ENCODE results near the gene ABHD2.

Gene ABHD2

DNA sequence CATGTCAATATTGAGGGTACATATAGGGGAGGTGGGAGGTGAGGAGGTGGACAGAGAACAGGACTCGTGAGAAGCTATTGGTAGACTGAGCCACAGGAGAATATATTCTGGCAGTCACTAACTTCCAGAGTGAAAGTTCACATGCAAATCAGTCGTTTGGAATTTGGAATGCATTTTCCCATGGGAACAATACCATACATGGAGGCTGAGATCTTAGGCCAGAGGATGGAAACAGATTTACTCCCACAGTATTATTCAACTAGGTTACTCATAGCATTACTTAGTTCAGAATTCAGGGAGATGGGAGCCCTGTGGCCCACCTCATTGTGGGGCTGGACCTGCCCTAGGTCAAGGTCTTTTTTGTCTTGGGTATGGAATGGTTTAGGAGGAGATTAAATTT, 36.4 kb upstream of the ABHD2 start:
- H3K27ac ChIP-seq (ENCODE audit: low read length), result no peak overlapping the region
- DNase-seq, result no peak
- no peaks in the 10 kb centered on the region for H3K9me2 ChIP-seq (replicated peaks; ENCODE audit: insufficient read depth, low read length)
- H4K20me1 ChIP-seq (ENCODE audit: insufficient read depth, low read length), result no peaks in the 10 kb centered on the region
- no peak overlapping the region for H3K4me2 ChIP-seq (ENCODE audit: low read depth, low read length)
- H3K36me3 ChIP-seq (replicated peaks; ENCODE audit: insufficient read depth, low read length), result no peaks in the 10 kb centered on the region
- TF ChIP-seq, protein P1, sequence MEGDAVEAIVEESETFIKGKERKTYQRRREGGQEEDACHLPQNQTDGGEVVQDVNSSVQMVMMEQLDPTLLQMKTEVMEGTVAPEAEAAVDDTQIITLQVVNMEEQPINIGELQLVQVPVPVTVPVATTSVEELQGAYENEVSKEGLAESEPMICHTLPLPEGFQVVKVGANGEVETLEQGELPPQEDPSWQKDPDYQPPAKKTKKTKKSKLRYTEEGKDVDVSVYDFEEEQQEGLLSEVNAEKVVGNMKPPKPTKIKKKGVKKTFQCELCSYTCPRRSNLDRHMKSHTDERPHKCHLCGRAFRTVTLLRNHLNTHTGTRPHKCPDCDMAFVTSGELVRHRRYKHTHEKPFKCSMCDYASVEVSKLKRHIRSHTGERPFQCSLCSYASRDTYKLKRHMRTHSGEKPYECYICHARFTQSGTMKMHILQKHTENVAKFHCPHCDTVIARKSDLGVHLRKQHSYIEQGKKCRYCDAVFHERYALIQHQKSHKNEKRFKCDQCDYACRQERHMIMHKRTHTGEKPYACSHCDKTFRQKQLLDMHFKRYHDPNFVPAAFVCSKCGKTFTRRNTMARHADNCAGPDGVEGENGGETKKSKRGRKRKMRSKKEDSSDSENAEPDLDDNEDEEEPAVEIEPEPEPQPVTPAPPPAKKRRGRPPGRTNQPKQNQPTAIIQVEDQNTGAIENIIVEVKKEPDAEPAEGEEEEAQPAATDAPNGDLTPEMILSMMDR (IDR thresholded peaks at IDR 0.05; ENCODE audit: low read length), result no peak
- TF ChIP-seq EZH2 (optimal IDR thresholded peaks at IDR 0.05; ENCODE audit: low read depth, low read length), result no peak
- TF ChIP-seq EZH2phosphoT487 (IDR thresholded peaks at IDR 0.05; ENCODE audit: low read length), result no peak
- H2AFZ ChIP-seq (ENCODE audit: low read length), result no peak overlapping the region
- H3K27me3 ChIP-seq (replicated peaks; ENCODE audit: insufficient read depth, low read length), result no peaks in the 10 kb centered on the region
- H3K4me3 ChIP-seq (ENCODE audit: low read length), result no peak overlapping the region
- no peaks in the 10 kb centered on the region for H3K79me2 ChIP-seq (ENCODE audit: low read length)
- no peaks in the 10 kb centered on the region for H3K4me1 ChIP-seq (ENCODE audit: low read length)
- H3F3A ChIP-seq (ENCODE audit: insufficient read depth, low read length), result no peaks in the 10 kb centered on the region
- H3K9ac ChIP-seq (ENCODE audit: low read length), result no peak overlapping the region
- H3K9me3 ChIP-seq (replicated peaks; ENCODE audit: insufficient read depth, low read length), result no peaks in the 10 kb centered on the region

- TF ChIP-seq EZH2phosphoT487 (IDR thresholded peaks at IDR 0.05; ENCODE audit: low read length) (no peak), EZH2 (optimal IDR thresholded peaks at IDR 0.05; ENCODE audit: low read depth, low read length) (no peak)
- TF ChIP-seq, protein P1 (IDR thresholded peaks at IDR 0.05; ENCODE audit: low read length), result no peak
- H2AFZ ChIP-seq (ENCODE audit: low read length), result no peak overlapping the region
- H3F3A ChIP-seq (ENCODE audit: insufficient read depth, low read length), result no peaks in the 10 kb centered on the region
- H3K4me3 ChIP-seq (ENCODE audit: low read length), result no peak overlapping the region
- H4K20me1 ChIP-seq (ENCODE audit: insufficient read depth, low read length), result no peaks in the 10 kb centered on the region
- no peaks in the 10 kb centered on the region for H3K9me3 ChIP-seq (replicated peaks; ENCODE audit: insufficient read depth, low read length)
- H3K27me3 ChIP-seq (replicated peaks; ENCODE audit: insufficient read depth, low read length), result no peaks in the 10 kb centered on the region
- H3K9me2 ChIP-seq (replicated peaks; ENCODE audit: insufficient read depth, low read length), result no peaks in the 10 kb centered on the region
- no peaks in the 10 kb centered on the region for H3K36me3 ChIP-seq (replicated peaks; ENCODE audit: insufficient read depth, low read length)
- no peaks in the 10 kb centered on the region for H3K79me2 ChIP-seq (ENCODE audit: low read length)
- no peak overlapping the region for H3K4me2 ChIP-seq (ENCODE audit: low read depth, low read length)
- H3K4me1 ChIP-seq (ENCODE audit: low read length), result no peaks in the 10 kb centered on the region
- H3K9ac ChIP-seq (ENCODE audit: low read length), result no peak overlapping the region
- H3K27ac ChIP-seq (ENCODE audit: low read length), result no peak overlapping the region
- no peak for DNase-seq
Measured at GRCh38 chr15:89052474-89052873, 35.8 kb upstream of the ABHD2 start.

DNA sequence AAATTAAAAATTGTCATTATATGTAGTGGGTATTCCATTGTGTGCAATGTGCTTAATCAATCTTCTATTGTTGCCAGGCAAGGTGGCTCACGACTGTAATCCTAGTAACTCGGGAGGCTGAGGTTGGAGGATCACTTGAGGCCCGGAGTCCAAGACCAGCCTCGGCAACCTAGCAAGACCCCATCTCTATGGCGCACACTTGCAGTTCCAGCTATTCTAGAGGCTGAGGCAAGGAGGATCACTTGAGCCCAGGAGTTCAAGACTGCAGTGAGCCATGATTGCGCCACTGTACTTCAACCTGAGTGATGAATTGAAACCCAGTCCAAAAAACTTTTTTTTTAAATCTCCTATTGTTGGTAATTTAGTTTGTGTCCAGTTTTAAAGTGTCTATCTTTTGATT, 33.4 kb upstream of the ABHD2 start:
- Histone ChIP-seq H3K4me2 (ENCODE audit: low read depth, low read length) (no peak overlapping the region), H3F3A (ENCODE audit: insufficient read depth, low read length) (no peaks in the 10 kb centered on the region), H3K9me3 (replicated peaks; ENCODE audit: insufficient read depth, low read length) (no peaks in the 10 kb centered on the region), H3K36me3 (replicated peaks; ENCODE audit: insufficient read depth, low read length) (no peaks in the 10 kb centered on the region), H3K4me3 (ENCODE audit: low read length) (no peak overlapping the region), H3K9me2 (replicated peaks; ENCODE audit: insufficient read depth, low read length) (no peaks in the 10 kb centered on the region), H3K9ac (ENCODE audit: low read length) (no peak overlapping the region), H3K27ac (ENCODE audit: low read length) (no peak overlapping the region), H3K4me1 (ENCODE audit: low read length) (no peaks in the 10 kb centered on the region; the same call in 1 of the 2 replicates), H4K20me1 (ENCODE audit: insufficient read depth, low read length) (no peaks in the 10 kb centered on the region), H3K79me2 (ENCODE audit: low read length) (no peaks in the 10 kb centered on the region), H3K27me3 (replicated peaks; ENCODE audit: insufficient read depth, low read length) (no peaks in the 10 kb centered on the region), H2AFZ (ENCODE audit: low read length) (no peak overlapping the region)
- no peak for TF ChIP-seq EZH2 (optimal IDR thresholded peaks at IDR 0.05; ENCODE audit: low read depth, low read length)
- TF ChIP-seq EZH2phosphoT487 (IDR thresholded peaks at IDR 0.05; ENCODE audit: low read length), result no peak
- TF ChIP-seq, protein P1 (IDR thresholded peaks at IDR 0.05; ENCODE audit: low read length), result no peak
- DNase-seq, result no peak

Data from MM.1S (cell line).